ENCODE results near the gene SLC12A6. TPM values are rescaled to one million over a fixed set of nuclear protein-coding genes. Genes with fewer than 3 reads are reported as not detected.

Gene SLC12A6
- total RNA-seq, 4 donors from 2014 or later = 26.9 to 36.9 (median 32.6) TPM

GRCh38 chr15:34336231-34336990 is 1.2 kb downstream of the SLC12A6 start:
- Histone ChIP-seq H3K4me1 (peaks cover 0 to 54% (median 14%) of the 10 kb centered on the region in 4 donors), H3K36me3 (peaks cover 0 to 17% (median 0%) of the 10 kb centered on the region in 3 donors), H3K9me3 (no peaks in the 10 kb centered on the region), H3K27ac (peak overlapping the region in 2 of 4 donors; percentile 94 to 95), H3K27me3 (no peaks in the 10 kb centered on the region), H3K4me3 (peak overlapping the region; percentile 61 to 97 (median 75))
- WGBS, 2 donors = 81 to 83% methylated on average over 16 of the region's 16 CpGs
- DNase-seq (ENCODE audit: low spot score in 2 of 2) = no peak
- no peak for TF ChIP-seq EP300 (IDR thresholded peaks at IDR 0.05)
- no peak for TF ChIP-seq CTCF (IDR thresholded peaks at IDR 0.05)
- TF ChIP-seq POLR2A (IDR thresholded peaks at IDR 0.05) = no peak

GRCh38 chr15:34335176-34336032 is 2.2 kb downstream of the SLC12A6 start:
- no peaks in the 10 kb centered on the region for H3K9me3 ChIP-seq
- H3K27ac ChIP-seq = peak overlapping the region in 3 of 4 donors; percentile 30 to 95 (median 94)
- H3K4me3 ChIP-seq = peak overlapping the region in 2 of 4 donors; percentile 85 to 97
- WGBS, 2 donors = 80 to 82% methylated on average over 3 of the region's 3 CpGs
- TF ChIP-seq POLR2A (IDR thresholded peaks at IDR 0.05) (no peak), EP300 (IDR thresholded peaks at IDR 0.05) (peak in 1 of 2 donors; percentile 40)
- no peak for DNase-seq (ENCODE audit: low spot score in 2 of 2)
- H3K36me3 ChIP-seq = peaks cover 0 to 7% (median 0%) of the 10 kb centered on the region in 3 donors
- H3K4me1 ChIP-seq = peaks cover 0 to 44% (median 13%) of the 10 kb centered on the region in 4 donors
- H3K27me3 ChIP-seq = no peaks in the 10 kb centered on the region

GRCh38 chr15:34334672-34335071 is 2.9 kb downstream of the SLC12A6 start:
- Histone ChIP-seq H3K4me1 (peaks cover 0 to 38% (median 13%) of the 10 kb centered on the region in 4 donors), H3K9me3 (no peaks in the 10 kb centered on the region), H3K36me3 (no peaks in the 10 kb centered on the region), H3K4me3 (peak overlapping the region in 1 of 4 donors; percentile 3), H3K27ac (peak overlapping the region in 3 of 4 donors; percentile 30 to 95 (median 94)), H3K27me3 (no peaks in the 10 kb centered on the region)
- DNase-seq (ENCODE audit: low spot score in 2 of 2) = no peak
- WGBS, 2 donors = 72 to 77% methylated on average over 4 of the region's 4 CpGs
- TF ChIP-seq EP300 (IDR thresholded peaks at IDR 0.05) (no peak), POLR2A (IDR thresholded peaks at IDR 0.05) (no peak), CTCF (IDR thresholded peaks at IDR 0.05) (no peak)

- peaks cover 0 to 34% (median 11%) of the 10 kb centered on the region in 4 donors for H3K4me1 ChIP-seq
- no peaks in the 10 kb centered on the region for H3K9me3 ChIP-seq
- H3K36me3 ChIP-seq = no peaks in the 10 kb centered on the region
- no peak overlapping the region for H3K27ac ChIP-seq
- H3K27me3 ChIP-seq = no peaks in the 10 kb centered on the region
- WGBS, 2 donors = 95% methylated on average over 6 of the region's 6 CpGs
- H3K4me3 ChIP-seq = no peak overlapping the region
- no peak for DNase-seq (ENCODE audit: low spot score in 2 of 2)
- TF ChIP-seq POLR2A (IDR thresholded peaks at IDR 0.05) (no peak), EP300 (IDR thresholded peaks at IDR 0.05) (no peak), CTCF (IDR thresholded peaks at IDR 0.05) (no peak)
Measured at GRCh38 chr15:34332553-34333120, 4.9 kb downstream of the SLC12A6 start.

GRCh38 chr15:34331809-34332208 is 5.8 kb downstream of the SLC12A6 start:
- Histone ChIP-seq H3K4me3 (no peak overlapping the region), H3K9me3 (no peaks in the 10 kb centered on the region), H3K27ac (no peak overlapping the region), H3K36me3 (no peaks in the 10 kb centered on the region), H3K4me1 (peaks cover 0 to 30% (median 11%) of the 10 kb centered on the region in 4 donors), H3K27me3 (no peaks in the 10 kb centered on the region)
- no peak for TF ChIP-seq EP300 (IDR thresholded peaks at IDR 0.05)
- DNase-seq (ENCODE audit: low spot score in 2 of 2) = no peak
- 80 to 83% methylated on average over 2 of the region's 2 CpGs for WGBS, 2 donors

All from tibial nerve (tissue), 4 donors.